Spleen (tissue), 11 donors: ENCODE results near the gene HERPUD1. TPM values are rescaled to one million over a fixed set of nuclear protein-coding genes. Genes with fewer than 3 reads are reported as not detected.
"Not testable (repeated sequence)": the region's sequence is repeated elsewhere in the genome, so short reads cannot be mapped to it uniquely, and the experiment has no call there.

Experiments
- DNase-seq: peaks from one replicate; pipeline ENCODE4 v3.0.0-alpha.2; 2020
- H3K27ac ChIP-seq, 8 donors: fragments of 200-600 bp; sonication (generic) in 7 of 8; 1 replicate in 4 of 8; 2 replicates in 4 of 8; pipeline versions ENCODE4 v1.5.0 to v1.8.0; 2016 to 2021; ENCODE audit warnings: inconsistent platforms in 4 of 8, mild to moderate bottlenecking in 4 of 8, moderate library complexity in 1 of 8
- H3K27me3 ChIP-seq, 7 donors: fragments of 200-600 bp; sonication (generic) in 6 of 7; replicated peaks in 1 of 7; 1 replicate in 4 of 7; 2 replicates in 3 of 7; pipeline versions ENCODE4 v1.5.0 to v1.8.0; 2016 to 2021; ENCODE audit warnings: inconsistent platforms in 3 of 7, mild to moderate bottlenecking in 1 of 7
- H3K36me3 ChIP-seq, 6 donors: fragments of 200-600 bp; sonication (generic) in 5 of 6; 1 replicate in 4 of 6; 2 replicates in 2 of 6; pipeline versions ENCODE4 v1.5.0 to v1.8.0; 2016 to 2021; ENCODE audit warnings: inconsistent platforms in 2 of 6
- H3K4me1 ChIP-seq, 6 donors: fragments of 200-600 bp; sonication (generic) in 5 of 6; 1 replicate in 3 of 6; 2 replicates in 3 of 6; pipeline versions ENCODE4 v1.5.0 to v1.8.0; 2016 to 2021; ENCODE audit warnings: inconsistent platforms in 3 of 6
- H3K4me3 ChIP-seq, 8 donors: fragments of 200-600 bp; sonication (generic) in 7 of 8; 1 replicate in 4 of 8; 2 replicates in 4 of 8; pipeline versions ENCODE4 v1.5.0 to v1.8.0; 2016 to 2021; ENCODE audit warnings: inconsistent platforms in 4 of 8, mild to moderate bottlenecking in 4 of 8, moderate library complexity in 2 of 8
- H3K9me3 ChIP-seq, 8 donors: fragments of 200-600 bp; sonication (generic) in 7 of 8; 1 replicate in 4 of 8; 2 replicates in 4 of 8; pipeline versions ENCODE4 v1.5.0 to v1.8.0; 2016 to 2021; ENCODE audit warnings: inconsistent platforms in 4 of 8
- CTCF ChIP-seq, 11 experiments: fragments of 200-600 bp in 7 of 11; fragments of 450-650 bp in 4 of 11; sonication (generic) in 4 of 11; IDR thresholded peaks in 8 of 11; conservative IDR thresholded peaks in 3 of 11; 1 replicate in 7 of 11; 2 replicates in 4 of 11; pipeline versions ENCODE4 v1.4.0 to v1.8.0; 2016 to 2021; ENCODE audit warnings: antibody characterized with exemption in 11 of 11, inconsistent platforms in 4 of 11, mild to moderate bottlenecking in 1 of 11
- POLR2A ChIP-seq, 3 donors: fragments of 450-650 bp; IDR thresholded peaks; one replicate each; pipeline ENCODE4 v1.5.1; 2017; ENCODE audit warnings: antibody characterized with exemption in 3 of 3, mild to moderate bottlenecking in 1 of 3
- POLR2AphosphoS5 ChIP-seq, 3 donors: sonication (generic); formaldehyde crosslinking; IDR thresholded peaks; one replicate each; pipeline ENCODE4 v1.5.1; 2017; ENCODE audit warnings: antibody characterized with exemption in 3 of 3
- WGBS, 5 donors: extraction: QIAGEN DNeasy Blood & Tissue Kit in 3 of 5; methylation state at CpG; one replicate each; pipeline versions ENCODE4 v1.1.5 to v1.1.7; 2013 to 2018; 5-methylcytosine and 5-hydroxymethylcytosine counted together
- intact Hi-C: fragments of 100-400 bp; cut with DNase I; formaldehyde crosslinking; loops from one replicate; pipeline ENCODE4 v1.15.0; 2023; ENCODE audit warnings: low total_unique reads
- polyA plus RNA-seq, 3 donors: library from polyadenylated mRNA; stranded (reverse); fragments of 200-250 nt; gene quantifications; one replicate each; pipeline ENCODE4 v1.2.1, GENCODE V29; 2013
- total RNA-seq, 7 donors: library from RNA; depleted of rRNA in 3 of 7; stranded (reverse); fragments of >200 nt in 3 of 7; fragmentation: NEBNext Ultra II Directional in 4 of 7; extraction: Animal tissue kit (Norgen Biotek cat#: 25700) in 4 of 7; gene quantifications; one replicate each; pipeline versions ENCODE4 v1.1.0 to v1.2.1, GENCODE V29; 2016 to 2021
- donor health status: healthy with polysubstance abuse.
- donor health status: DM: no; HTN: no; CAD: no; lungs with moderate emphysema.
- donor health status: DM: no; HTN: no; CAD: no.
- donor health status: Bipolar disorder and iron deficiency.
- donor health status: healthy.
- donor health status: DM: no; HTN: no; CAD: no.
- donor health status: DM: yes; HTN: yes; CAD: no.

Gene HERPUD1
- total and polyA plus RNA-seq, 10 donors = 84.1 to 370 (median 193) TPM

DNA sequence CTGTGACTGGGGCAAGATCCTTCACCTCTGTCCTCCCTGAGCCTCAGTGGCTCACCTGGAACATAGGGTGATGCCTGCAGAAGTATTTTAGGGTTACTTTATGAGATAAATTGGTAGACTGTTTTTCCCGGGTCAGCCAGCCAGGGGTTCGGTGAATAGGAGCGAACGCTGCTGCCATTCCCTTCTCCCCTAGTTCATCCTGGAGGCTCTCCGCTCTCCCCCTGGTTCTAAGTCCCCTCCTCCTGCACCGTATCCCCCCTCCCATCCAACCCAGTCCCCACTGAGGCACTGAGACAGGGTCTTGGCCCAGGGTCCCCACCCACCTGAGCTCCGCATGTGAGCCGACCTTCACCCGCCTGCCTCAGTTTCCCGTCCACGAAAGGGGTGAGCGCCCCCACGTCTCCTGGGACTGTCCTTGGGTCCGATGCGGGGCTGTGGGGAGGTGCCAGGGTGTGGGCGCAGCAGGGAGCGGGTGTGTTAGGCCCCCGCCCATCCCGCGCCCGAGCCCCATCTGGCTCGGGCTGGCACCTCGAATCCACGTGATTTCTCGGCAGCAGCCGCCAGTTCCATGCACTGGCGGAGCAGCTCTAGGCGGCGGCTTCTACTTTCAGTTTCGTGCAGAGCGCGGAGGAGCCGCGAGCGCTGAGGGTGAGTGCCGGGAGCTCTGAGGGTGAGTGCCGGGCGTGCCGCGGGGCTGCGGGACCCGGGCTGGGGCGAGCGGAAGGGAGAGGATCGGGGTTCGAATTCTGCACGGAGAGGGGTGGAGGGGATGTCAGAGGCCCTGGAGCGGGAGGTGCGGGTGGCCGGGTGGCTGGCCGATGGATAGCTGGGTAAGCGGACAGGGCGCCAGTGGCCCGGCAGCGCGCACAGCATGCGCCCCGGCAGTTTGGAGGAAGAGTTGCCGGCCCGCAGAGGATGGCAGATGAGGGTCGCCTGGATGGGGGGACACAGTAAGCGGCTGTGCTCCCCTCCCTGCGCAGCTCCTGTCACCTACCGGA is 57.3 kb downstream of the HERPUD1 start, which contains the start of gene NLRC5:
Gene NLRC5, plus strand, starts transcription at position 610 of the 998 bp plus-strand sequence. CDS start 31,156 bp downstream, outside the sequence.
- peak; percentile 98 for DNase-seq
- H3K27ac ChIP-seq = peak within 1 kb of the TSS; percentile 91 to 96 (median 93)
- peaks cover 0 to 50% (median 0%) of the 10 kb centered on the region in 6 donors for H3K36me3 ChIP-seq
- peak; percentile 97 to 98 (median 97) for TF ChIP-seq POLR2AphosphoS5 (IDR thresholded peaks at IDR 0.05)
- TF ChIP-seq CTCF (IDR thresholded peaks at IDR 0.05 in 8 of 11, conservative IDR thresholded peaks at IDR 0.05 in 3 of 11) = peak in 1 of 11 experiments; percentile 18
- TF ChIP-seq POLR2A (IDR thresholded peaks at IDR 0.05) = peak; percentile 57 to 83 (median 73)
- intact Hi-C loops = no loop called here
- WGBS, 5 donors = 2 to 5% (median 3%) methylated on average over 46 to 64 of the region's 64 CpGs
- no peaks in the 10 kb centered on the region for H3K27me3 ChIP-seq
- peaks cover 63 to 97% (median 89%) of the 10 kb centered on the region in 6 donors for H3K4me1 ChIP-seq
- no peaks in the 10 kb centered on the region for H3K9me3 ChIP-seq
- H3K4me3 ChIP-seq = peak within 1 kb of the TSS; percentile 78 to 98 (median 92)

DNA sequence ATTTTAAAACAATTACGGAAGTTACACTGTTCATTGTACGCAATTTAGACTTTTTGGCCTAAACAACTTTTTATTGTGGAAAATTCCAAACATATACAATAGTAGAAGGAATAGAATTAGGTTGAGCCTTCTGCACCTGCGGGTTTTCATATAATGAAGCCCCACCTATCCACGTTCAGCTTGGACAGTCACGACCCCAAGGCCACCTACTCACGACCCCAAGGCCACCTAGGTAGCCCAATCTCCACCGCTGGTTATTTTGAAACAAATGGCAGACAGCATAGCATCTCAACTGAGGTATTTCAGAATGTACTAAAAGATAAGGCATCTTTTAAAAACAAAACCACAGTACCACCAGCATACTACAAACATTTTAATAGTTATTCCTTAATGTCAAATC is 58.0 kb downstream of the HERPUD1 start:
- Histone ChIP-seq H3K27me3 (no peaks in the 10 kb centered on the region), H3K4me3 (peak overlapping the region; percentile 78 to 98 (median 92)), H3K4me1 (peaks cover 71 to 97% (median 89%) of the 10 kb centered on the region in 6 donors), H3K36me3 (peaks cover 0 to 56% (median 0%) of the 10 kb centered on the region in 6 donors), H3K9me3 (no peaks in the 10 kb centered on the region), H3K27ac (peak overlapping the region; percentile 91 to 96 (median 93))
- DNase-seq = no peak
- TF ChIP-seq CTCF (IDR thresholded peaks at IDR 0.05 in 8 of 11, conservative IDR thresholded peaks at IDR 0.05 in 3 of 11) (no peak), POLR2A (IDR thresholded peaks at IDR 0.05) (no peak), POLR2AphosphoS5 (IDR thresholded peaks at IDR 0.05) (no peak)
- intact Hi-C loops = no loop called here
- 6 to 12% (median 9%) methylated on average over 7 of the region's 7 CpGs for WGBS, 5 donors

DNA sequence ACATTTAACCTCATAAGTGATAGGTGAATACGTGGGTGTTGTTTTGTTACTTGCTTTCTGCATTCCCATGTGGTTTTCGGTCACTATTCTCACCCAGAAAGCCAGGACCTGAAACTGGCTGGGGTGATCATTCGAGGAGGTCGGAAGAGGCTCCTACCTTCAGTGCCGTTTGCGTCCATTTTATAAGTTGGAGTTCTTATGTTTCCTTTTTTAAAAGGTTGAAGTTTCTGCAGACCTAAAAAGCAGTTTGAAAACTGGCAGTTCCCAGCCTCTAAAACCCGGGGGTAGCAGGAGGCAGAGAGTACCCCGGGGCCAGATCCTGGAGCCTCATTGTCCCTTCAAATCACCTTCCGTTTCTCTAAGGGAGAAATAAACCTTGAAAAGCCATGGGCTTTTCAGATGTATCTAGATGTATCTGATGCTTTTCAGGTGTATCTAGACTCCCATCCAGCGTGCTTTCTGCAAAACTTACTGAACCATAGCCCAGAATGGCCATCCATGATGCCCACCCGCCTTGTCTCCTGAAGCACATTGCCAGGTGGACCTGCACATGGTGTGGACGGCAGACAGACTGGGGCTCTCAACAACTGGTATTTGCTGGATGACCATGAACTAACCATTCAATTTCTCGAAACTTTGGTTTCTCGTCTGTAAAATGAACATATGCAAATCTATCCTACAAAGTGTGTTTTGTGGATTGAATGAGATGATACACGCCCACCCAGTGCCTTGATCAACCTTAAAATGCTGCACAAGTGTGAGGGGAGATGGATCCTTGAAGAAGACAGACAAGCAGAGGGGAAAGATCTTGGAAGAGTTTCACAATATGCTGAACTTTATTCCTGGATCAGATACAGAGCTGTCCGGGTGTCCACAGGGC is 58.7 kb downstream of the HERPUD1 start:
- H3K9me3 ChIP-seq = no peaks in the 10 kb centered on the region
- H3K27ac ChIP-seq = peak overlapping the region; percentile 91 to 96 (median 93)
- intact Hi-C loops = no loop called here
- no peak for TF ChIP-seq CTCF (IDR thresholded peaks at IDR 0.05 in 8 of 11, conservative IDR thresholded peaks at IDR 0.05 in 3 of 11)
- no peak for TF ChIP-seq POLR2AphosphoS5 (IDR thresholded peaks at IDR 0.05)
- no peak for TF ChIP-seq POLR2A (IDR thresholded peaks at IDR 0.05)
- H3K27me3 ChIP-seq = no peaks in the 10 kb centered on the region
- peaks cover 69 to 97% (median 89%) of the 10 kb centered on the region in 6 donors for H3K4me1 ChIP-seq
- peaks cover 0 to 56% (median 2%) of the 10 kb centered on the region in 6 donors for H3K36me3 ChIP-seq
- peak; percentile 71 for DNase-seq
- peak overlapping the region; percentile 78 to 98 (median 92) for H3K4me3 ChIP-seq
- 40 to 54% (median 48%) methylated on average over 16 of the region's 16 CpGs for WGBS, 5 donors

DNA sequence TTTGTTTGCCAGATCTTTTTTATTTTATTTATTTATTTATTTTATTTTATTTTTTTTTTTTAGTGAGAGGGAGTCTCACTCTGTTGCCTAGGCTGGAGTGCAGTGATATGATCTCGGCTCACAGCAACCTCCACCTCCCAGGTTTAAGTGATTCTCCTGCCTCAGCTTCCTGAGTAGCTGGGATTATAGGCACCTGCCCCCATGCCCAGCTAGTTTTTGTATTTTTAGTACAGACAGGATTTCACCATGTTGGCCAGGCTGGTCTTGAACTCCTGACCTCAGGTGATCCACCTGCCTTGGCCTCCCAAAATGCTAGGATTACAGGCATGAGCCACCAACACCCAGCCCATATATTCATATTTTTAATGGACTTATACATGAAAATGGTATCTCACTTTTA is 60.5 kb downstream of the HERPUD1 start:
- DNase-seq, H3K27me3 ChIP-seq, H3K9me3 ChIP-seq, intact Hi-C loops: not testable (repeated sequence)
- H3K4me1 ChIP-seq = peaks cover 55 to 97% (median 88%) of the 10 kb centered on the region in 6 donors
- 58 to 83% (median 69%) methylated on average over 1 of the region's 1 CpG for WGBS, 5 donors
- H3K27ac ChIP-seq = peak overlapping the region in 7 of 8 donors; percentile 91 to 96 (median 93)
- peaks cover 0 to 63% (median 7%) of the 10 kb centered on the region in 6 donors for H3K36me3 ChIP-seq
- peak overlapping the region in 7 of 8 donors; percentile 13 to 96 (median 88) for H3K4me3 ChIP-seq
